B cell (primary cell): Measurements from ENCODE around the gene KRTAP10-12.

Experiments used
- CTCF ChIP-seq: fragments of 200-600 bp; IDR thresholded peaks from one replicate; pipeline ENCODE4 v1.8.0; 2022; ENCODE audit warnings: antibody characterized with exemption, mild to moderate bottlenecking
- EZH2 ChIP-seq: IDR thresholded peaks from 2 replicates; pipeline ENCODE4 v1.6.1; 2012; ENCODE audit warnings: borderline replicate concordance, low read depth, mild to moderate bottlenecking, moderate library complexity, low read length; ENCODE audit not compliant: insufficient read depth, poor library complexity, severe bottlenecking

- TF ChIP-seq CTCF (no peak), EZH2 (no peak)
Measured at GRCh38 chr21:44708213-44708865, 11.4 kb downstream of the KRTAP10-12 start.
